HG03565 (cell line): Measurements from ENCODE around the gene CRISP2.

Experiments
- ATAC-seq: cut with Tn5 transposase; IDR thresholded peaks from one replicate; pipeline ENCODE4 v1.9.1; 2021; ENCODE audit warnings: mild to moderate bottlenecking, moderate library complexity; ENCODE audit not compliant: unreplicated experiment

Gene CRISP2

DNA sequence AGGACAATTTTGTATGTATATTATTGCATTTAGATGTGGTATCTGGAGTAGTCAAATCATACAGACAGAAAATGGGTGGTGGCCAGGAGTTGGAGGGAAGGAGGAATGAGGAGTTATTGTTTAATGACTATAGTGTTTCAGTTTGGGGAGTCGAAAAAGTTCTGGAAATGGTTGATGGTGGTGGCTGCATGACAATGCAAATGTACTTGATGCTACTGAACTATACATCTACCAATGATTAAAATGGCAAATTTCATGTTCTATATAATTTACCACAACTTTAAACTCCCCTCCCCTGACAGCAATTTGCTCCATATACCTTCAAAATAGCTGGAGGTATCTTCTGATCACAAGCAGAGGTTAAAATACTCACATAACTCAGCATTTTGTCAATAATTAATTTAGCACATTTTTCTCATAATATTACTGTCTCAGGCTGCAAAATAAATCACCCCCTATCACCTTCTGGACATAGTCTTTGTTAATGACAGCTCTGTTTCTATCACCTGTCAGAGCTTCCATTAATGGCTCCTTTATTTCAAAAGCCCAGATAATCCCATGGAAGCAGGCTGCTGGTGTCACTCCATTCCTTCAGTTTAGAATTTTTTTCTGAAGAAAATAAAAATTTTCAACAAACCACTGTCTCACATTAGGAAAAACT is 51.0 kb downstream of the CRISP2 start:
- ATAC-seq: no peak

DNA sequence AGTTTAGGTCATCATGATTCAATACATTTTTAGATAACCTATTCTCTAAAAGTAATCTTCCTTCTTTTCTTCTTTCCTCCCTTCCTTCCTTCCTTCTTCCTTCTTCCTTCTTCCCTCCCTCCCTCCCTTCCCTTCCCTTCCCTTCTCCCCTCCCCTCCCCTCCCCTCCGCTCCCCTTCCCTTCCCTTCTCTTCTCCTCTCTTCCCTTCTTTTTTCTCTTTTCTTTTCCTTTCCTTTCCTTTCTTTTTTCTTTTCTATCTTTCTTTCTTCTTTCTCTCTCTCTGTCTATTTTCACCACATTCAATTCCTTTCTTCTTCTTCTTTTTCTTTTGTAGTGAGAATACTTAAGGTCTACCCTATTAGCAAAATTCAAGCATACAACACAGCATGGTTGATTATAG is 59.4 kb downstream of the CRISP2 start:
- no peak for ATAC-seq

DNA sequence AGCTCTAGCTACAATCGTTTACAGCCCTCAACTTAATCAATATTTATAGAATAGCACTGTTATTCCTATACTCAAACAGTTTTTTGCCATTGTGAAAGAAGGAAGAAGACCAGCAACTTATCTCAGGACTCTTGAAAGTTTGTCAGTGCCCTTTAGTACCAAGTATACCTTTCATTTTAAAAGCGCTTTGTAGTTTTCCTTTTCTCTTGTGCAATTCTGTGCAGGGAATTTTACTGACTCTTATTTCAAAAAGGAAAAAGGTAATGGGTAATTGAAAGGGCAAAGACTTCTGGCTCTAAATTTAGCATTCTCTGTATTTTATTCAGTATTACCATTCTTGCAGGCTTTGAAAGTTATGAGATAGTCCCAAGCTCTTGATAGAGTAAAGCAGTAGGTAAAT is 59.9 kb downstream of the CRISP2 start:
- no peak for ATAC-seq

- no peak for ATAC-seq
Measured at GRCh38 chr6:49651239-49651638, 62.1 kb downstream of the CRISP2 start.

GRCh38 chr6:49649988-49650387 is 63.4 kb downstream of the CRISP2 start:
- no peak for ATAC-seq

- no peak for ATAC-seq
Measured at GRCh38 chr6:49648036-49648435, 65.3 kb downstream of the CRISP2 start.

DNA sequence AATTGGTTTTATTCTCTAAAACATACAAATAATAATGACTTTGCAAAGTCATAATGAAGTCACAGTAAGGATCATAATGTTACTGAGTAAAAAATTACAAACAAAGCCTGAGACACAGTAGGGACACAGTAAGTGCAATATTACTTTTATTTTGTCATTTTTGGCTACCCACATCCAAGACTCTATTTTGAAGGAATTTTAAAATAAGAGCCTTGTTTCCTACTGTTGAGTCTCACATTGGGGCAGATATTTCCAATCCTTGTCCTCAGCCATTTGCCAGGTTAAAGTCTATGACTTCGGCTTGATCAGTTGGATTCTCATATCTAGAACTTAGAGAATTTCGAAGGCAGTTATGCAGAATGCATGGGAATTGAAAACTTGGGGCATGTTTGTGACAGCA is 65.9 kb downstream of the CRISP2 start:
- ATAC-seq: no peak

DNA sequence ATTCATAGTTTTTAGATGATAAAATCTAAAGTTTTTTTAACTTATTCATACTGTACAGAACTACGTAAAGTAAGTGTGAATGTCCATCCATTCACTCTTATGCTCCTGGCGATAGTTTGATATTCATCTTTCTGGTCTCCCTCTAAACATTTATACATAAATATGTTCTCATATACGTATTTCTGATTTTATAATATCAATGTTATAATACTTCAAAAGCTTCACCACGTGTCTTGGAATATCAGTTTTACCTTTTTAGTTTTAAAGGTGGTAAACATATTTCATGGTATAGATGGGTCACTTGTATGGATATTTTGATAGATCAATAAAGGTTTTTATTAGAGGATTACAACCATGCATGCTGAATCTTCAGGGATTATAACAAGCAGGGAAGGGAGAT is 66.4 kb downstream of the CRISP2 start:
- ATAC-seq: no peak

DNA sequence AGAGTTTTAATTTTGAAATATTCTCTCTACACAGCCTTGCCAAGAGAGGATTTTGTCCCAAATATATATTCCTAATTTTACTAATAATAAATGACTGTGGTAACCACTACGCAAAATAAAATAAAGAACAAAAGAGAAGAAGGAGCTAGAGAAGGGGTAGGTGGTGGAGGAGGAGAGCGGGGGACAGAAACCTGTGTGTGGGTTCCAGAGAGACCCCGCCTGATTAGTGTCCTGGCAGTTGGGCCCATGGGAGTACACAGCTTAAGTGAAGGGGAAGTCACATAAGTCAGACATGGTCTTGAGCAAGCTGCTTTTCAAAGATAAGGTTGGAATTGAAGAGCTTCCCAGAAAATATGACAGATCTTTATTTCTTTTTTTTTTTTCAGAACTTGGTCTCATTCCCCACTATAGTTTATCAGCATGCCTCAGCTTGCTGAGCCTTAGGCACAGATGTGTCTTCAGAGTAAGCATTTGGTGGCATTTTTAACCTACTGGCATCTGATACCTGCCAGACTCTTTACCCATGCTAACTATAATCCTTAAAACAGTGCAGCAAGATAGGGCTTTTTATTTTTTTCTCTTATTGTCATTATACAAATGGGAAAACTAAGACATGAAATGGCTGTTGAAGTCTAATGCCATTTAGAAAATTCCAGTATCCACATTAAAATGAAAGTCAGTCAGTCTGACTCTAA is 67.1 kb downstream of the CRISP2 start:
- no peak for ATAC-seq

DNA sequence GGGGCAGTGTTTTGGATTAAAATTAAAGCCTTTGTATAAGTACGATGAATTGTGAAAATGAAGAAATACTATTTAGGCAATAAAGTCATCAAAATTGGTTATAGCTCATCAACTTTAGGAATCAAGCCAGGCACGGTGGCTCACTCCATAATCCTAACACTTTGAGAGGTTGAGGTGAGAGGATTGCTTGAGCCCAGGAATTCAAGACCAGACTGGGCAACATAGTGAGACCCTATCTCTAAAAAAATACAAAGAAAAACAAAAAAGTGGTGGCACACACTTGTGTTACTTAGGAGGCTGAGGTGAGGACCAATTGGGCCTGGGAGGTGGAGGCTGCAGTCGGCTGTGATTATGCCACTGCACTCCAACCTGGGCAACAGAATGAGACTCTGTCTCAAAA is 68.2 kb downstream of the CRISP2 start:
- ATAC-seq: no peak
